CD4-positive, alpha-beta T cell treated with Interleukin-2 at 100 ng/mL for 4 hours (primary cell): ENCODE data around the gene FOXO6.

Source experiments
- DNase-seq: peaks from one replicate; pipeline ENCODE4 v3.0.0-alpha.2; 2020; ENCODE audit warnings: low spot score

The FOXO6 gene

GRCh38 chr1:41351262-41352151 is 9.7 kb upstream of the FOXO6 start:
- no peak for DNase-seq

- DNase-seq: no peak
Measured at GRCh38 chr1:41353744-41354143, 7.5 kb upstream of the FOXO6 start.

GRCh38 chr1:41354956-41355355 is 6.3 kb upstream of the FOXO6 start:
- no peak for DNase-seq

DNA sequence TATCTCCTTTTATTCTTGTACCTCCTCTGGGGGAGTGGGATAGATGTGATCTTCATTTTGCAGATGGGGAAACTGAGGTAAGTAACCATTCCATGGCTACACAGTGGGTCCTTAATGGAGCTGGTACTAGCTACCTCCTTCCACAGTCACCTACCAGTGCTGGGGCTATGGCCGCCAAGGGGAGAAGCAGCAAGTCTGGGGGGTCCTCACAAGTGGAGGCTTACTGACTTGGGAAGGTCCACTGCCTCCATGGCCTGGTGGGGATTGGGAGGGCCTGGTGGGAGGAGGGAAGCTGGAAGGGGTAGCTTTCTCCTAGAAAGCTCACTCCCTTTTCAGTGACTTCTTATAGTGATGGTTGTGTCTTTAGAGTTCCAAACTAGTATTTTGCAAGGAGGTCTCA is 5.9 kb upstream of the FOXO6 start:
- DNase-seq: no peak

DNA sequence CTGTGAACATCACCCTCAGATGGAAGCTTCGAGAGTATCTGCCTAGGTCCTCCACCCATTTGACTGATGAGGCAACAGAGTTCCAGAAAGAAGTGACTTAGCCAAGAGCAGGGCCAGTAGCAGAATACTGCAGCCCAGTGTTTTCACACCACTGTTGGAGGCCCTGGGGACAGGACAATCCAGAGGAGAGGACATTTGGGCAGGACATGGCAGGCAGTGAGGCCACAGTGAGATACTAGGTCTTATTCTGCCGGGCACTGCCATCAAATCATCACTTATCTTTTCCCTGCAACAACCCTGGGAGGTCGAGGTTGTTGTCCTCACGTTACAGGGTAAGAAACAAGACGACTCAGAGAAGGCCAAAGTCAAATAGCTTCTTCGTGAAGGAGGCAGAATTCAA is 5.5 kb upstream of the FOXO6 start:
- DNase-seq: no peak

DNA sequence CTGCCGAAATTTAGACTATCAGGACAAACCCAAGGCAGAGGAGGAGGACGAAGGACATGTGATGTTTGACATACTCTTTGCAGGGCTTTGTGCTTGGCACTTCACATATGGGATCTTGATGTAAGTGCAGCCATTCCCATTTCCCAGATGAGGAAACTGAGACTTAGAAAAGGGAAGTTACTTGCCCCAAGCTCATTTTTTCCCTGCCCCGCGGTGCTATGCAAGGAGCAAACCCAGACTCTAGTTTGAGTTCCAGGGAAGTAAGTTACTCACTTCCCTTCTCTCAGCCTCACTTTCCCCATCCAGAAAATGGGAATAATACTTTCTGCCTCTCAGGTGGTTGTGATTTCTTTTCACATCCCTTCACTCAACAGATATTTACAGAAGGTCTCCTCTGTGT is 4.5 kb upstream of the FOXO6 start:
- DNase-seq: no peak

DNA sequence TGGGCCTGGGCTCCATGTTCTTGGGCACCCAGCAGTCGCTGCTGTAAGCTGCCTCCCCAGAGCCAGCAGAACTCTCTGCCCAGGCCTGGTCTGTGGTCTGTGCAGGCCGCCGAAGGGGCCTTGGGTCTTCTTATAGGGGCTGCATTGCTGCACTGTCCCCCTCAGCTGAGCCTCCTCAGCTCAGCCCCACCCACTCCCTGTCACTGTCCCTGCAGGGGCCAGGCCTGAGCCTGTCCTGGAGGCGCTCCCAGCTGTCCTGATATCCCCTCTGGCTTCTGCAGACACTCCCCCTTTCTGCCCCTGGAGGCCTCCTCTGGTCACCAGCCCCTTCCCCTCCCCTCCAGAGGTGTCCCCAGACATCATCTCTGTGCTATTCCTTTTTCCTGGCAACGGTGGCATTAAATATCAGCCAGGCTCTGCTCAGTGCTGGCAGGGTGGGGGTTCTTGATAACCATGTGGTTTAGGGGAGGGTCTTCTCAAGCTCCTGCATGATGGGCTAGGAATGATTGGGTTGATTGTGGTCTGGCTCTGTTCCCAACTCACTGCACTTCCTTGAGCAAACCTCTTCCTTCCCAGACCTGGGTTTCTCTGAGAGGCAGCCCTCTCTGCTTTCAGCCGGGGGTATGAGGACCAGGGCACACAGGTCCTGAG is 3.7 kb upstream of the FOXO6 start:
- no peak for DNase-seq

DNA sequence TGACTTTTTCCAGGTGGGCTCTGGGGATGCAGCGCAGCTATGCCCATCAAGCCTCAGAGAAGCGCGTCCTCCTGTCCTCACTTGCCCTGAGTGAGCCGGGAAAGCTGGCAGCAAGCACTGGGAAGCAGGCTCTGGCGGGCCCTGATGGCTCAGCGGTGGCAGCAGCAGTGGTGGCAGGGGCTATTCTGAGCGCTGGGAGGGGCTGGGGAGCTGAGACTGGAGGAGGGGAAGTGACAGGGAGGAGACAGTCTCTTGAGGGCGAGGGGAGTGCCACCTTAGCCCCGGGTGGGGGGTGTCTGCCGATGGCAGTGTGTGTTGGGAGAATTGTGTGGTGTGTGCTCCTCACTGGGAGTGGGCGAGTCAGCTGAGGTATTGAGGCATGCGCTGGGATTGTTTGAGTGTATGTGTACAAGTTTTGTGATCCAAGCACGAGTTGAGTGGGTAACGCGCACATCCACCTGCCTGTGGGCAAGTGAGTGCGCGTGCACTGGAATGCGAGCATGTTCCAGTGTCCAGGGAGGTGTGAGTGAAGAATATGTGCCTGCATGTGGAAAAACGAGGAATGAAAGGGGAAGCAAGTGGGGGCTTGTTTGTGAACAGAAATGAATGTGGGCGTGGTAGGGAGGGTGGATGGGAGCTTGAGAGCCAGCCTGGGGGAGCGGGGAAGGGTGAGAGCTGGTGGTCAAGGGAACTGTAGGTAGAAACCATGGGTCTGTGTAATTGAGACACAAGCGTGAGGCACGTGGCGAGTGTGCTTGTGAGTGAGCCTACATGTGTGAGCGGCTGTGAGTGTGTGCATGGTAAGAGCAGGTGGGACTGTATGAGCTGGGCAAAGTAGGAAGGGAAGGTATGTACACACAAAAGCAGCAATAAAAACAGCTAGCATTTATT is 2.9 kb upstream of the FOXO6 start:
- DNase-seq: no peak

GRCh38 chr1:41359211-41360073 is 1.8 kb upstream of the FOXO6 start:
- no peak for DNase-seq

GRCh38 chr1:41360074-41360785 is 1.0 kb upstream of the FOXO6 start:
- DNase-seq: no peak

DNA sequence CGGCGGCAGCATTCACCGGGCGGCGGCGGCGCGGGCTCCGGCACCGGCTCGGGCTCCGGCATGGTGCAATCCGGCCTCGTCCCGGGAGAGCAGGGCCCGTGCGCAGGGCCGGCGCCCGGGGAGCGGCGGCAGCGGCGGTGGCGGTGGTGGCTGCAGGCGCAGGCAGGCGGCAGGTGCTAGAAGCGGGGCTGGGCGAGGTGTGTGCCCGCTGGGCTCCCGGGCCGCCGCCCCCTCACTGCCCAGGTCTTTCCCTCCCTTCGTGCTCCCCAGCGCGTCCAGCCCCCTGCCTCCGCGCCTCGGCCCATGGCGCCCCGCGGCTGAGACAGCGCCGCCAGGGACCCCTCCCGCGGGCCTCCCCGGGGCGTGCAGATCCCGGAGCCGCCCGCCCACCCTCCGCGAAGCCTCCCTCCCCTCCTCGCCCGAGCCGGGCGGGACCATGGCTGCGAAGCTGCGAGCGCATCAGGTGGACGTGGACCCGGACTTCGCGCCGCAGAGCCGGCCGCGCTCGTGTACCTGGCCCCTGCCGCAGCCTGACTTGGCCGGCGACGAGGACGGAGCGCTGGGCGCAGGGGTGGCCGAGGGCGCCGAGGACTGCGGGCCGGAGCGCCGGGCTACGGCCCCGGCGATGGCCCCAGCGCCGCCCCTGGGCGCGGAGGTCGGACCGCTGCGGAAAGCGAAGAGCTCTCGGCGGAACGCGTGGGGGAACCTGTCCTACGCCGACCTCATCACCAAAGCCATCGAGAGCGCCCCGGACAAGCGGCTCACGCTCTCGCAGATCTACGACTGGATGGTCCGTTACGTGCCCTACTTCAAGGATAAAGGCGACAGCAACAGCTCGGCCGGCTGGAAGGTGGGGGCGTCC is 492 bp downstream of the FOXO6 start:
- DNase-seq: peak; percentile 12

DNA sequence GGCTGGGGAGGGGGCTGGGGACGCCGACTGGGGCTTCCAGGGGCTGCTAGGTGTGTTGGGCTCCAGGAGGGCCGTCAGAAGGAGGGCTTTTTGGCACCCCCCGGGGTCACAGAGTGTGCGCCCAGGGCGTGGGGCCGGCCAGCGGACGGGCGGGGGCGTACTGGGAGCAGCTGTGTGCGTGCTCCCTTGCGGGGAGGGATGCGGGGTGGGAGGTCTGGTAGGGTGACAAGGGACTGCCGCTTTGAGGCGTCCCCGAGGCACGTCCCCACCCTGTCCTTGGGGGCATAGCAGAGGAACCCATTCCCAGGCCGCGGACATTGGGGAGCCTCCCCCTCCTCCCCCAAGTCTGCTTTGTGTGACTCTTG is 1.1 kb downstream of the FOXO6 start:
- DNase-seq: no peak

DNA sequence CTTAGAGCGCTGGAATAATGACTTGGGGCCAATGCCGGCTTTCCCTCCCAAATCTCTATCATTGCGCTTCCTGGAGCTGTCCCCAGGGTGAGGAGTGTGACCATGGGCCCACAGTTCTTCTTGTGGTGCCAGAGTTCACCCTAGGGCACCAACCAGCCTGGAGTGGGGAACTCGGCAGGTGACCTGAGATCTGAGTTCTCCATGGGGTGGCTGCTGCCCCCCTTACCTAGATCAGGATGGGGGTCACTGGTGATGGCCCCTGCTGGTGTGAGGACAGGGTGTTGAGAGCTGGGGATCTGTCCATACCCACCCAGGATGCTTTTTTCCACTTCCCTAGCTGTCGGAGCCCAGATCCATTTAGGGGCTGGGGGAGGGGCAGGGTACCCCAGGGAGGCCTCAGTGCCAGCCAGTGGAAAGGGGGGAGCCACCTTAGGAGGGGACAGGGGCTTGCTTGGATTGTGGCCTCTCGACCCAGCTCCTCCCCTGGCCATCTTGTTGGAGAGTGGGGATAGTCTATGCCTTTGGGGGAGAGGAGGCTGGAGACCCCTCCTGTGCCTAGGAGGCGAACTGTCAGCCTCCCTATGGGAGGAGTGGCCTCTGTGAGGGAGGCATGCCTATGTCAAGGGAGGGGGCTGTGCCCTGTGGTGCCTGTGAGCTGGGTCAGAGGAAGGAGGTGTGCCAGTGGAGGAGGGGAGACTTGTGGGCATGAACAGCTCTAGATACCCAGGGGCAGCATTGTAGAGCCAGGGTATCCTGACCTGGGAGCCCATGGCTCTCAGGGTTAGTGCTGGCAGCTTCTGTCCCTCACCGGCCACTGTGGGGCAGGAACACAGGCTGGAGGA is 1.7 kb downstream of the FOXO6 start:
- no peak for DNase-seq

GRCh38 chr1:41363591-41364320 is 2.5 kb downstream of the FOXO6 start:
- DNase-seq: no peak

- no peak for DNase-seq
Measured at GRCh38 chr1:41364442-41365319, 3.4 kb downstream of the FOXO6 start.

DNA sequence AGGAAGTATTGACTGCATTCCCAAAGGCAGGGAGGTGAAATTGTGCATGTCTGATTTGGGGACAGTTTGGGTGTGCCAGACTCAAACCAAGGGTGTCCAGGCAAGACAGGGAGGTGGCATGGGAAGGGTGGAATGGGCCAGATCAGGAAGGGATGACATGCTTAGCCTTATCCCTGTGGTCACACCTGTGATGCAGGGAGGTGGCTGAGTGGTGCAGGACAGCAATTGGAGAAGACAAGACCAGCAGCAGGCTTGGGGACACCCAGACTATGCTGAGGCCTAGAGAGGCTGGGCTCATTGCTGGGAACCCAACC is 4.0 kb downstream of the FOXO6 start:
- DNase-seq: no peak

GRCh38 chr1:41365772-41366454 is 4.7 kb downstream of the FOXO6 start:
- peak; percentile 17 for DNase-seq
